Esophagus muscularis mucosa (tissue), 4 donors: ENCODE measurements around the gene NFYA.

Experiments
- CTCF ChIP-seq, 3 experiments: fragments of 200-600 bp in 2 of 3; fragments of 450-650 bp in 1 of 3; sonication (generic) in 2 of 3; IDR thresholded peaks; one replicate each; pipeline ENCODE4 v1.5.1; 2017 to 2019; ENCODE audit warnings: antibody characterized with exemption in 3 of 3, mild to moderate bottlenecking in 2 of 3, moderate library complexity in 1 of 3
- EP300 ChIP-seq: sonication (generic); formaldehyde crosslinking; IDR thresholded peaks from one replicate; pipeline ENCODE4 v1.6.1; 2017; ENCODE audit warnings: antibody characterized with exemption
- POLR2A ChIP-seq: fragments of 450-650 bp; IDR thresholded peaks from one replicate; pipeline ENCODE4 v1.6.1; 2017; ENCODE audit warnings: antibody characterized with exemption, moderate library complexity, mild to moderate bottlenecking, low read depth

DNA sequence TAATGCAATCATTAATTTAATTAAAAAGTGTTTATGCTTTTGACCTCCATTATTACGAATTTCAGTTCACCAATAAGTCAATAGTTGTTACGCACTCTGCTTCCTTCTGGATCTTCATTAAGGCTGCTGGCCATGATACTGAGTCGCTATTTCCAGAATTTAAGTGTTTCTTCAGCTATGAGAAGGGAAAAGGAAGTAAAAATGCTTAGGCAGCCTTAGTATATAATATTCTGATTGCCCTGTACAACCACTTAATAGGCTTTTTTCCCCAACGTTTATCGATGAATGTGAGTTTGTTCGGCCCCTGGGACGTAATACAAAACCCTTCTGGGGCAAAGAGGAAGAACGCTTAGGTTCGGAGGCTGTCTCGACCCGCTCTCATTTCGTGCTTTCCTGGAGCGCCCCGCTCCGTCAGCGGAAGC, 1.3 kb upstream of the NFYA start:
- TF ChIP-seq EP300 = no peak
- TF ChIP-seq CTCF (IDR thresholded peaks at IDR 0.05) = peak in 1 of 3 experiments; percentile 16
- TF ChIP-seq POLR2A = no peak
